Measurements from ENCODE around the gene KIRREL3. TPM values are rescaled to one million over a fixed set of nuclear protein-coding genes. Genes with fewer than 3 reads are reported as not detected.

Gene KIRREL3
- total and polyA plus RNA-seq, 2 of the 8 experiments (the other 6 are each of a cell fraction or from before 2014, with no cell fraction given): 0.29 to 0.32 TPM

DNA sequence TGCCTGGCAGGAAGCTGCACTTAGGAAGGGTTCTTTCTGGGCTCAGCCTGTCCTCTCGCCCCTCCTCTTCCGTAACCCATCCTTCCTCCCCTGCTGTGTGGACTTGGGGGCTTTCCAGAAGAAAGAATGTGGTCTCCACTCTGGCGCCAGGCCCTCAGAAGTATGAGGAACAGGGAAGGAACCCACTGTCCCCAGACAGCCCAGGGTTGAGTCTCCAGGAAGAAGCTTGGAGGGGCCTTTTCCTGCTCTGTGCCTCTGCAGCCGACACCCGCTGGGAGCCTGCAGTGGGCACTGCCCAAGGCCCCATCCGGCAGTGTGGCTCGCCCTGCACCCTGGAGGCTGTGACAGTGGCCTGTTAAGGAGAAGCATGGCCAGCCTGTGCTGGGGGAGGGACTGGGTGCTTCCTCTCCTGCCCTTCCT is 532.5 kb downstream of the KIRREL3 start (continued):
- TF ChIP-seq, protein P1, sequence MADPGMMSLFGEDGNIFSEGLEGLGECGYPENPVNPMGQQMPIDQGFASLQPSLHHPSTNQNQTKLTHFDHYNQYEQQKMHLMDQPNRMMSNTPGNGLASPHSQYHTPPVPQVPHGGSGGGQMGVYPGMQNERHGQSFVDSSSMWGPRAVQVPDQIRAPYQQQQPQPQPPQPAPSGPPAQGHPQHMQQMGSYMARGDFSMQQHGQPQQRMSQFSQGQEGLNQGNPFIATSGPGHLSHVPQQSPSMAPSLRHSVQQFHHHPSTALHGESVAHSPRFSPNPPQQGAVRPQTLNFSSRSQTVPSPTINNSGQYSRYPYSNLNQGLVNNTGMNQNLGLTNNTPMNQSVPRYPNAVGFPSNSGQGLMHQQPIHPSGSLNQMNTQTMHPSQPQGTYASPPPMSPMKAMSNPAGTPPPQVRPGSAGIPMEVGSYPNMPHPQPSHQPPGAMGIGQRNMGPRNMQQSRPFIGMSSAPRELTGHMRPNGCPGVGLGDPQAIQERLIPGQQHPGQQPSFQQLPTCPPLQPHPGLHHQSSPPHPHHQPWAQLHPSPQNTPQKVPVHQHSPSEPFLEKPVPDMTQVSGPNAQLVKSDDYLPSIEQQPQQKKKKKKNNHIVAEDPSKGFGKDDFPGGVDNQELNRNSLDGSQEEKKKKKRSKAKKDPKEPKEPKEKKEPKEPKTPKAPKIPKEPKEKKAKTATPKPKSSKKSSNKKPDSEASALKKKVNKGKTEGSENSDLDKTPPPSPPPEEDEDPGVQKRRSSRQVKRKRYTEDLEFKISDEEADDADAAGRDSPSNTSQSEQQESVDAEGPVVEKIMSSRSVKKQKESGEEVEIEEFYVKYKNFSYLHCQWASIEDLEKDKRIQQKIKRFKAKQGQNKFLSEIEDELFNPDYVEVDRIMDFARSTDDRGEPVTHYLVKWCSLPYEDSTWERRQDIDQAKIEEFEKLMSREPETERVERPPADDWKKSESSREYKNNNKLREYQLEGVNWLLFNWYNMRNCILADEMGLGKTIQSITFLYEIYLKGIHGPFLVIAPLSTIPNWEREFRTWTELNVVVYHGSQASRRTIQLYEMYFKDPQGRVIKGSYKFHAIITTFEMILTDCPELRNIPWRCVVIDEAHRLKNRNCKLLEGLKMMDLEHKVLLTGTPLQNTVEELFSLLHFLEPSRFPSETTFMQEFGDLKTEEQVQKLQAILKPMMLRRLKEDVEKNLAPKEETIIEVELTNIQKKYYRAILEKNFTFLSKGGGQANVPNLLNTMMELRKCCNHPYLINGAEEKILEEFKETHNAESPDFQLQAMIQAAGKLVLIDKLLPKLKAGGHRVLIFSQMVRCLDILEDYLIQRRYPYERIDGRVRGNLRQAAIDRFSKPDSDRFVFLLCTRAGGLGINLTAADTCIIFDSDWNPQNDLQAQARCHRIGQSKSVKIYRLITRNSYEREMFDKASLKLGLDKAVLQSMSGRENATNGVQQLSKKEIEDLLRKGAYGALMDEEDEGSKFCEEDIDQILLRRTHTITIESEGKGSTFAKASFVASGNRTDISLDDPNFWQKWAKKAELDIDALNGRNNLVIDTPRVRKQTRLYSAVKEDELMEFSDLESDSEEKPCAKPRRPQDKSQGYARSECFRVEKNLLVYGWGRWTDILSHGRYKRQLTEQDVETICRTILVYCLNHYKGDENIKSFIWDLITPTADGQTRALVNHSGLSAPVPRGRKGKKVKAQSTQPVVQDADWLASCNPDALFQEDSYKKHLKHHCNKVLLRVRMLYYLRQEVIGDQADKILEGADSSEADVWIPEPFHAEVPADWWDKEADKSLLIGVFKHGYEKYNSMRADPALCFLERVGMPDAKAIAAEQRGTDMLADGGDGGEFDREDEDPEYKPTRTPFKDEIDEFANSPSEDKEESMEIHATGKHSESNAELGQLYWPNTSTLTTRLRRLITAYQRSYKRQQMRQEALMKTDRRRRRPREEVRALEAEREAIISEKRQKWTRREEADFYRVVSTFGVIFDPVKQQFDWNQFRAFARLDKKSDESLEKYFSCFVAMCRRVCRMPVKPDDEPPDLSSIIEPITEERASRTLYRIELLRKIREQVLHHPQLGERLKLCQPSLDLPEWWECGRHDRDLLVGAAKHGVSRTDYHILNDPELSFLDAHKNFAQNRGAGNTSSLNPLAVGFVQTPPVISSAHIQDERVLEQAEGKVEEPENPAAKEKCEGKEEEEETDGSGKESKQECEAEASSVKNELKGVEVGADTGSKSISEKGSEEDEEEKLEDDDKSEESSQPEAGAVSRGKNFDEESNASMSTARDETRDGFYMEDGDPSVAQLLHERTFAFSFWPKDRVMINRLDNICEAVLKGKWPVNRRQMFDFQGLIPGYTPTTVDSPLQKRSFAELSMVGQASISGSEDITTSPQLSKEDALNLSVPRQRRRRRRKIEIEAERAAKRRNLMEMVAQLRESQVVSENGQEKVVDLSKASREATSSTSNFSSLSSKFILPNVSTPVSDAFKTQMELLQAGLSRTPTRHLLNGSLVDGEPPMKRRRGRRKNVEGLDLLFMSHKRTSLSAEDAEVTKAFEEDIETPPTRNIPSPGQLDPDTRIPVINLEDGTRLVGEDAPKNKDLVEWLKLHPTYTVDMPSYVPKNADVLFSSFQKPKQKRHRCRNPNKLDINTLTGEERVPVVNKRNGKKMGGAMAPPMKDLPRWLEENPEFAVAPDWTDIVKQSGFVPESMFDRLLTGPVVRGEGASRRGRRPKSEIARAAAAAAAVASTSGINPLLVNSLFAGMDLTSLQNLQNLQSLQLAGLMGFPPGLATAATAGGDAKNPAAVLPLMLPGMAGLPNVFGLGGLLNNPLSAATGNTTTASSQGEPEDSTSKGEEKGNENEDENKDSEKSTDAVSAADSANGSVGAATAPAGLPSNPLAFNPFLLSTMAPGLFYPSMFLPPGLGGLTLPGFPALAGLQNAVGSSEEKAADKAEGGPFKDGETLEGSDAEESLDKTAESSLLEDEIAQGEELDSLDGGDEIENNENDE (IDR thresholded peaks at IDR 0.05; ENCODE audit: insufficient replicate concordance, low read length): no peak
- TF ChIP-seq SIRT6 (IDR thresholded peaks at IDR 0.05; ENCODE audit: low read length) (no peak), TEAD4 (IDR thresholded peaks at IDR 0.05; ENCODE audit: low read depth, low read length) (no peak), TBP (IDR thresholded peaks at IDR 0.05; ENCODE audit: low read depth, low read length) (no peak), TAF7 (optimal IDR thresholded peaks at IDR 0.05; ENCODE audit: borderline replicate concordance, low read depth, low read length) (no peak), POU5F1 (IDR thresholded peaks at IDR 0.05; ENCODE audit: low read depth, low read length) (no peak), ASH2L (IDR thresholded peaks at IDR 0.05; ENCODE audit: low read length) (no peak), GABPA (IDR thresholded peaks at IDR 0.05; ENCODE audit: borderline replicate concordance, insufficient read depth, low read length) (no peak), SP4 (IDR thresholded peaks at IDR 0.05; ENCODE audit: low read length) (no peak), FOSL1 (IDR thresholded peaks at IDR 0.05; ENCODE audit: insufficient read depth, low read depth, low read length) (no peak), SP2 (IDR thresholded peaks at IDR 0.05; ENCODE audit: low read length) (no peak), CHD2 (IDR thresholded peaks at IDR 0.05; ENCODE audit: low read length) (no peak)

All from H1 (cell line).